WERI-Rb-1 (cell line): ENCODE data around the gene DLST.

Experiments used
- DNase-seq: peaks from one replicate; pipeline ENCODE4 v3.0.0-alpha.2; 2020
- H3K27ac ChIP-seq: fragments of 250-450 bp; sonication (Bioruptor Pico); 2 replicates; pipeline ENCODE4 v1.5.1; 2020; ENCODE audit warnings: mild to moderate bottlenecking, moderate library complexity
- H3K27me3 ChIP-seq: fragments of 250-450 bp; sonication (Bioruptor Pico); 2 replicates; pipeline ENCODE4 v1.5.1; 2021; ENCODE audit warnings: mild to moderate bottlenecking, low read depth, moderate library complexity; ENCODE audit not compliant: insufficient read depth, severe bottlenecking
- H3K36me3 ChIP-seq: fragments of 250-450 bp; sonication (Bioruptor Pico); 2 replicates; pipeline ENCODE4 v1.5.1; 2020; ENCODE audit warnings: mild to moderate bottlenecking, moderate library complexity
- H3K4me3 ChIP-seq: 2 replicates; pipeline ENCODE4 v1.5.1; 2011; ENCODE audit warnings: low read depth, mild to moderate bottlenecking, control low read depth, low read length
- H3K9me3 ChIP-seq: fragments of 250-450 bp; sonication (Bioruptor Pico); 2 replicates; pipeline ENCODE4 v1.5.1; 2021; ENCODE audit warnings: mild to moderate bottlenecking, moderate library complexity; ENCODE audit not compliant: severe bottlenecking
- TF ChIP-seq, protein P1 (sequence below): IDR thresholded peaks from 2 replicates; pipeline ENCODE4 v1.5.1; 2011; ENCODE audit warnings: low read depth, mild to moderate bottlenecking, control low read depth, inconsistent platforms, low read length

The DLST gene

DNA sequence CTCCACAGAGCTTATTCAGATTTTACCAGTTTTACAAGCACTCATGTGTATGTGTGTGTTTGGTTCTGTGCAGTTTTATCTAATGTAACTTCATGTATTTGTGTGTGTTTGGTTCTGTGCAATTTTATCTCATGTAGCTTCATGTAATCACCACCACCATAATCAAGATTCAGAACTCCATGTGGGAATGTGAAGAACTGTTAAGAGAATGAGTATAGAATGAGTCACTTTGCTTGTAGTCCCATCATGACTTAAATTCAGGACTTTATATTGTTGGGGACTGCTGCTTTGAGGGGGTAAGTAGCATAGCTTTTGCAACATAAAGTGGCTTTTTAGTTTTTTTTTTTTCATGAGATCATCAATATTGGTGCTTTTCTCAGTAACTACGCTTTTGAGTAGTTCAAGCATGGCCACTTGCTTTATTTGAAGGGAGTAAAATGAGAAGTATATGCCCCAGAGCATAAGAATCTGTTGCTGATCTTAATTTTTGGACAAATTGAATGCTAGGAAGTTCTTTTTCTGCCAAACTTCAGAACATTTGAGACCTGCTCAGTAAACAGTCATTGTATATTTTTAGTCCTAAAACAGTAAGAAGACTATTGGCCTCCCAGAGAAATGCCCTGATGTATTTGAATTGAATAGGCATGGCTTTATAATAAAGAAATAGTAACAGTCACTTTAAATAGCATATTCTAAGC, 34.6 kb upstream of the DLST start:
- no peaks in the 10 kb centered on the region for H3K27me3 ChIP-seq
- TF ChIP-seq, protein P1, sequence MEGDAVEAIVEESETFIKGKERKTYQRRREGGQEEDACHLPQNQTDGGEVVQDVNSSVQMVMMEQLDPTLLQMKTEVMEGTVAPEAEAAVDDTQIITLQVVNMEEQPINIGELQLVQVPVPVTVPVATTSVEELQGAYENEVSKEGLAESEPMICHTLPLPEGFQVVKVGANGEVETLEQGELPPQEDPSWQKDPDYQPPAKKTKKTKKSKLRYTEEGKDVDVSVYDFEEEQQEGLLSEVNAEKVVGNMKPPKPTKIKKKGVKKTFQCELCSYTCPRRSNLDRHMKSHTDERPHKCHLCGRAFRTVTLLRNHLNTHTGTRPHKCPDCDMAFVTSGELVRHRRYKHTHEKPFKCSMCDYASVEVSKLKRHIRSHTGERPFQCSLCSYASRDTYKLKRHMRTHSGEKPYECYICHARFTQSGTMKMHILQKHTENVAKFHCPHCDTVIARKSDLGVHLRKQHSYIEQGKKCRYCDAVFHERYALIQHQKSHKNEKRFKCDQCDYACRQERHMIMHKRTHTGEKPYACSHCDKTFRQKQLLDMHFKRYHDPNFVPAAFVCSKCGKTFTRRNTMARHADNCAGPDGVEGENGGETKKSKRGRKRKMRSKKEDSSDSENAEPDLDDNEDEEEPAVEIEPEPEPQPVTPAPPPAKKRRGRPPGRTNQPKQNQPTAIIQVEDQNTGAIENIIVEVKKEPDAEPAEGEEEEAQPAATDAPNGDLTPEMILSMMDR, result no peak
- H3K4me3 ChIP-seq, result no peak overlapping the region
- DNase-seq, result no peak
- no peak overlapping the region for H3K27ac ChIP-seq
- H3K9me3 ChIP-seq, result no peaks in the 10 kb centered on the region
- no peaks in the 10 kb centered on the region for H3K36me3 ChIP-seq

GRCh38 chr14:74848768-74849167, 32.9 kb upstream of the DLST start:
- Histone ChIP-seq H3K36me3 (no peaks in the 10 kb centered on the region), H3K4me3 (no peak overlapping the region), H3K27me3 (no peaks in the 10 kb centered on the region), H3K9me3 (no peaks in the 10 kb centered on the region), H3K27ac (no peak overlapping the region)
- DNase-seq, result no peak
- TF ChIP-seq, protein P1, result no peak

DNA sequence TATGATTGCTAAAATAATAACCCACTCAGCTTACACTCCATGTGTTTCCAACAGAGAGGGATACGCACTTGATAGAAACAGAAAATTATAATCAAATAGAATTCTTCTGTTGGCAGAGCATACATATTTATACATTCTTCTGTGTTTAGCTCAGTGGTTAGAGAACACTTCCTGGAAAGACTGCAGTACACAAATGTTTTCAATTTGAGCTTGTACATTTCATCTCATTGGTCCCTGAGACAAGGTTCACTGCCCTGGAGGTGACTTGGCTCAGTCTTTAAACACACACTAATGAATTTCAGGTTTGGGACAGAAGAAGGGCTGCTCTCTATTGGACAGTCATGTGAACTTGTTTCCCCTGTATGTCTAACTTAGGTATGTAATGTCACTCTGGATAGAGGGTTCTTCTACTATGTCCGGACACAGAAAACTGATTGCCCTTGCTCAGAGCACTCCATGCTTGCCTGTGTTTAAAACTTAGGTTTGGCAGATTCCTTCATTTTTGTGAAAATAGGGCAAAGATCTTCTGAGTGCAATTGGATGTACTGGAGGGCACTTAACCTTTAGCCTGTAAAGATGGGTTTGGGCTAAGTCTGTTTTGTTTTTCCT, 28.7 kb upstream of the DLST start:
- Histone ChIP-seq H3K27me3 (no peaks in the 10 kb centered on the region), H3K27ac (no peak overlapping the region), H3K4me3 (no peak overlapping the region), H3K36me3 (no peaks in the 10 kb centered on the region), H3K9me3 (no peaks in the 10 kb centered on the region)
- TF ChIP-seq, protein P1, result no peak
- DNase-seq, result no peak

DNA sequence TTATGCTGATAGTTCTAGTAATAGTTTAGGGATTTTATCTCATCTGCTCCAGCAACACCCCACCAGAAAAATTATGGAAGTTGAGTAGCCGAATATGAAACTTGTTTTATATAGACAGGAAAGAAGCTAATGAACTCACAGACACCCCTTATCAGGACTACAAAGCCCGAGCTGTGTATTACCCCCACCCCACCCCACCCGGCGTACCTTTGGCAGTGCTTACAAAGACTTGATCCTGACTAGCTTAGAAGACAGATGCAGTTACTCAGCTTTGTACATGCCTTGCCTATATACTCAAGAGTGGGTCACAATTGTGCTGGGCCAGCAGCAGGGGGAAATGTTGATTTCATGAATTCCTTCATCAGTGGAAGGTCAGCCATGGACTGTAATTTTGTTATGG, 28.1 kb upstream of the DLST start:
- Histone ChIP-seq H3K27ac (no peak overlapping the region), H3K36me3 (no peaks in the 10 kb centered on the region), H3K4me3 (no peak overlapping the region), H3K27me3 (no peaks in the 10 kb centered on the region), H3K9me3 (no peaks in the 10 kb centered on the region)
- TF ChIP-seq, protein P1, result no peak
- no peak for DNase-seq

- no peak for DNase-seq
- Histone ChIP-seq H3K9me3 (no peaks in the 10 kb centered on the region), H3K27ac (no peak overlapping the region), H3K36me3 (no peaks in the 10 kb centered on the region), H3K27me3 (no peaks in the 10 kb centered on the region), H3K4me3 (no peak overlapping the region)
- TF ChIP-seq, protein P1, result no peak
Measured at GRCh38 chr14:74855021-74855420, 26.7 kb upstream of the DLST start.
